Measurements from ENCODE around the gene LLGL1. TPM values are rescaled to one million over a fixed set of nuclear protein-coding genes. Genes with fewer than 3 reads are reported as not detected.

LLGL1 gene
- total and polyA plus RNA-seq, 2 donors (not counting 1 experiment from before 2014, with no cell fraction given), result 15.1 to 32.2 TPM

GRCh38 chr17:18253187-18253884 lies 27.9 kb downstream of the LLGL1 start:
- Histone ChIP-seq H3K4me3 (replicated peaks in 1 of 4; ENCODE audit: control extremely low read depth in 1 of 4, insufficient read depth in 1 of 4, low read depth in 3 of 4, low read length in 4 of 4) (no peak overlapping the region), H4K20me1 (ENCODE audit: control insufficient read depth, extremely low read depth, insufficient read depth, low read length) (no peaks in the 10 kb centered on the region), H3K27ac (ENCODE audit: insufficient read depth, low read length) (no peak overlapping the region), H3K9me3 (ENCODE audit: control insufficient read depth, insufficient read depth, low read depth, low read length) (no peaks in the 10 kb centered on the region), H3K4me1 (ENCODE audit: control insufficient read depth, extremely low read depth, insufficient read depth, low read length) (peaks cover 6% of the 10 kb centered on the region), H3K4me2 (ENCODE audit: extremely low read depth, insufficient read depth, low read length) (no peak overlapping the region), H2AFZ (ENCODE audit: low read length) (no peak overlapping the region), H3K27me3 (ENCODE audit: control insufficient read depth, insufficient read depth, low read length) (no peaks in the 10 kb centered on the region), H3K79me2 (ENCODE audit: control insufficient read depth, insufficient read depth, low read length) (peaks cover 25% of the 10 kb centered on the region), H3K36me3 (ENCODE audit: control insufficient read depth, insufficient read depth, low read length) (peaks cover 53% of the 10 kb centered on the region), H3K9ac (ENCODE audit: insufficient read depth, low read length) (no peak overlapping the region)
- DNase-seq (ENCODE audit: low read depth in 2 of 2), result no peak
- TF ChIP-seq CTCF (conservative IDR thresholded peaks at IDR 0.05 in 1 of 2, IDR thresholded peaks at IDR 0.05 in 1 of 2; ENCODE audit: low read depth in 1 of 2, low read length in 2 of 2) (no peak), EZH2 (IDR thresholded peaks at IDR 0.05; ENCODE audit: low read length, missing control alignments) (no peak)

- H3K79me2 ChIP-seq (ENCODE audit: control insufficient read depth, insufficient read depth, low read length), result peaks cover 25% of the 10 kb centered on the region
- peaks cover 9% of the 10 kb centered on the region for H3K4me1 ChIP-seq (ENCODE audit: control insufficient read depth, extremely low read depth, insufficient read depth, low read length)
- H3K27me3 ChIP-seq (ENCODE audit: control insufficient read depth, insufficient read depth, low read length), result no peaks in the 10 kb centered on the region
- H3K4me3 ChIP-seq (replicated peaks in 1 of 4; ENCODE audit: control extremely low read depth in 1 of 4, insufficient read depth in 1 of 4, low read depth in 3 of 4, low read length in 4 of 4), result no peak overlapping the region
- no peak overlapping the region for H3K27ac ChIP-seq (ENCODE audit: insufficient read depth, low read length)
- H3K9ac ChIP-seq (ENCODE audit: insufficient read depth, low read length), result no peak overlapping the region
- TF ChIP-seq EZH2 (IDR thresholded peaks at IDR 0.05; ENCODE audit: low read length, missing control alignments) (no peak), CTCF (conservative IDR thresholded peaks at IDR 0.05 in 1 of 2, IDR thresholded peaks at IDR 0.05 in 1 of 2; ENCODE audit: low read depth in 1 of 2, low read length in 2 of 2) (no peak)
- H2AFZ ChIP-seq (ENCODE audit: low read length), result no peak overlapping the region
- DNase-seq (ENCODE audit: low read depth in 2 of 2), result no peak
- no peak overlapping the region for H3K4me2 ChIP-seq (ENCODE audit: extremely low read depth, insufficient read depth, low read length)
- no peaks in the 10 kb centered on the region for H4K20me1 ChIP-seq (ENCODE audit: control insufficient read depth, extremely low read depth, insufficient read depth, low read length)
- H3K36me3 ChIP-seq (ENCODE audit: control insufficient read depth, insufficient read depth, low read length), result peaks cover 49% of the 10 kb centered on the region
- no peaks in the 10 kb centered on the region for H3K9me3 ChIP-seq (ENCODE audit: control insufficient read depth, insufficient read depth, low read depth, low read length)
Observed at GRCh38 chr17:18253947-18254821, 28.7 kb downstream of the LLGL1 start.

GRCh38 chr17:18254888-18255649 lies 29.6 kb downstream of the LLGL1 start:
- no peak for DNase-seq (ENCODE audit: low read depth in 2 of 2)
- H4K20me1 ChIP-seq (ENCODE audit: control insufficient read depth, extremely low read depth, insufficient read depth, low read length), result no peaks in the 10 kb centered on the region
- TF ChIP-seq CTCF (conservative IDR thresholded peaks at IDR 0.05 in 1 of 2, IDR thresholded peaks at IDR 0.05 in 1 of 2; ENCODE audit: low read depth in 1 of 2, low read length in 2 of 2), result no peak
- no peak for TF ChIP-seq EZH2 (IDR thresholded peaks at IDR 0.05; ENCODE audit: low read length, missing control alignments)

More at GRCh38 chr17:18254888-18255649, 29.6 kb downstream of the LLGL1 start:
- H3K4me1 ChIP-seq (ENCODE audit: control insufficient read depth, extremely low read depth, insufficient read depth, low read length), result peaks cover 14% of the 10 kb centered on the region
- H3K36me3 ChIP-seq (ENCODE audit: control insufficient read depth, insufficient read depth, low read length), result peaks cover 47% of the 10 kb centered on the region
- no peaks in the 10 kb centered on the region for H3K27me3 ChIP-seq (ENCODE audit: control insufficient read depth, insufficient read depth, low read length)
- no peak overlapping the region for H3K9ac ChIP-seq (ENCODE audit: insufficient read depth, low read length)
- peaks cover 25% of the 10 kb centered on the region for H3K79me2 ChIP-seq (ENCODE audit: control insufficient read depth, insufficient read depth, low read length)
- H3K9me3 ChIP-seq (ENCODE audit: control insufficient read depth, insufficient read depth, low read depth, low read length), result no peaks in the 10 kb centered on the region
- H3K4me3 ChIP-seq (replicated peaks in 1 of 4; ENCODE audit: control extremely low read depth in 1 of 4, insufficient read depth in 1 of 4, low read depth in 3 of 4, low read length in 4 of 4), result no peak overlapping the region
- H3K27ac ChIP-seq (ENCODE audit: insufficient read depth, low read length), result no peak overlapping the region
- H3K4me2 ChIP-seq (ENCODE audit: extremely low read depth, insufficient read depth, low read length), result no peak overlapping the region
- H2AFZ ChIP-seq (ENCODE audit: low read length), result no peak overlapping the region

Data from fibroblast of lung (primary cell).